H1 (cell line): Measurements from ENCODE around the gene CDKN2B. TPM values are rescaled to one million over a fixed set of nuclear protein-coding genes. Genes with fewer than 3 reads are reported as not detected.

ENCODE experiments used
- CTCF ChIA-PET: fragments of 300-600 bp; sonication (Branson Sonifier 250); formaldehyde crosslinking; loops from one replicate; lab custom pipeline; 2021; ENCODE audit not compliant: partially characterized antibody; lab: Charles Lee
- POLR2A ChIA-PET: fragments of 300-600 bp; sonication (Branson Sonifier 250); formaldehyde crosslinking; loops from one replicate; lab custom pipeline; 2021; ENCODE audit warnings: inconsistent platforms; ENCODE audit not compliant: partially characterized antibody; lab: Charles Lee
- DNase-seq, 2 experiments: peaks; one replicate each; pipeline versions ENCODE4 v3.0.0 to v3.0.0-alpha.2; 2010 to 2022; ENCODE audit warnings: low spot score in 2 of 2, low read depth in 1 of 2, mixed read lengths in 1 of 2
- FAIRE-seq: peaks from 2 replicates; lab custom pipeline; 2011; peaks lifted over from hg19 to GRCh38; lab: Jason Lieb, UNC
- H2AFZ ChIP-seq: 2 replicates; pipeline ENCODE4 v1.8.1; 2012; ENCODE audit warnings: low read length, inconsistent platforms
- H2AK5ac ChIP-seq: 2 replicates; pipeline ENCODE4 v1.6.1; 2013; ENCODE audit warnings: low read depth, low read length
- H2BK120ac ChIP-seq: replicated peaks from 2 replicates; pipeline ENCODE3; 2013; ENCODE audit warnings: low read depth, low read length, inconsistent platforms
- H2BK12ac ChIP-seq: 2 replicates; pipeline ENCODE4 v1.6.1; 2013; ENCODE audit warnings: low read depth, low read length
- H2BK15ac ChIP-seq: 2 replicates; pipeline ENCODE4 v1.6.1; 2013; ENCODE audit warnings: low read length
- H2BK20ac ChIP-seq: 2 replicates; pipeline ENCODE4 v1.6.1; 2013; ENCODE audit warnings: low read length
- H2BK5ac ChIP-seq: 2 replicates; pipeline ENCODE4 v1.6.1; 2013; ENCODE audit warnings: low read depth, low read length
- H3K14ac ChIP-seq: 2 replicates; pipeline ENCODE4 v1.6.1; 2013; ENCODE audit warnings: inconsistent platforms; ENCODE audit not compliant: insufficient read length
- H3K18ac ChIP-seq: 2 replicates; pipeline ENCODE4 v1.6.1; 2013; ENCODE audit warnings: low read length; ENCODE audit errors: extremely low read depth
- H3K23ac ChIP-seq: 2 replicates; pipeline ENCODE4 v1.6.1; 2013; ENCODE audit warnings: inconsistent platforms; ENCODE audit not compliant: insufficient read length
- H3K23me2 ChIP-seq: 2 replicates; pipeline ENCODE4 v1.6.1; 2013; ENCODE audit warnings: low read depth, low read length
- H3K27ac ChIP-seq: 2 replicates; pipeline ENCODE4 v1.6.1; 2011; ENCODE audit warnings: low read depth, low read length, inconsistent platforms
- H3K27me3 ChIP-seq, 4 experiments: replicated peaks in 1 of 4; 1 replicate in 1 of 4; 2 replicates in 3 of 4; pipeline versions ENCODE4 v1.6.1 to v1.8.1; 2011 to 2013; ENCODE audit warnings: low read length in 3 of 4, mild to moderate bottlenecking in 3 of 4, inconsistent platforms in 2 of 4, mixed read lengths in 2 of 4, moderate library complexity in 1 of 4; ENCODE audit not compliant: control insufficient read depth in 3 of 4, insufficient read depth in 3 of 4; ENCODE audit errors: extremely low read depth in 1 of 4
- H3K36me3 ChIP-seq, 4 experiments: 2 replicates each; pipeline versions ENCODE4 v1.6.1 to v1.8.1; 2011 to 2013; ENCODE audit warnings: mild to moderate bottlenecking in 4 of 4, low read length in 3 of 4, moderate library complexity in 2 of 4, control low read depth in 1 of 4, inconsistent platforms in 1 of 4; ENCODE audit not compliant: insufficient read depth in 4 of 4, control insufficient read depth in 2 of 4
- H3K4ac ChIP-seq: replicated peaks from 2 replicates; pipeline ENCODE3; 2013; ENCODE audit warnings: low read length, low read depth, mixed read lengths, inconsistent platforms; ENCODE audit not compliant: insufficient read length
- H3K4me1 ChIP-seq, 4 experiments: replicated peaks in 1 of 4; 1 replicate in 1 of 4; 2 replicates in 3 of 4; pipeline versions ENCODE4 v1.6.1 to v1.8.1; 2011 to 2013; ENCODE audit warnings: low read length in 3 of 4, inconsistent platforms in 2 of 4, mixed read lengths in 1 of 4; ENCODE audit not compliant: insufficient read depth in 4 of 4, control insufficient read depth in 3 of 4
- H3K4me2 ChIP-seq, 2 experiments: 2 replicates each; pipeline versions ENCODE4 v1.6.1 to v1.8.1; 2011 to 2013; ENCODE audit warnings: low read depth in 2 of 2, low read length in 2 of 2, control low read depth in 1 of 2, inconsistent platforms in 1 of 2, mild to moderate bottlenecking in 1 of 2; ENCODE audit not compliant: insufficient read depth in 1 of 2
- H3K4me3 ChIP-seq, 4 experiments: fragments of 200-600, 300-600 bp in 1 of 4; sonication (generic), shearing (Covaris generic), sonication (Bioruptor Twin) in 1 of 4; 2 replicates each; pipeline versions ENCODE4 v1.5.1 to v1.8.1; 2011 to 2016; ENCODE audit warnings: low read length in 4 of 4, low read depth in 3 of 4, control low read depth in 2 of 4, inconsistent platforms in 2 of 4, mild to moderate bottlenecking in 2 of 4, mixed read lengths in 1 of 4, moderate library complexity in 1 of 4; ENCODE audit not compliant: insufficient read depth in 2 of 4; ENCODE audit errors: extremely low read depth in 1 of 4
- H3K56ac ChIP-seq: replicated peaks from 2 replicates; pipeline ENCODE3; 2013; ENCODE audit warnings: low read depth, mild to moderate bottlenecking, mixed read lengths, low read length, inconsistent platforms; ENCODE audit not compliant: insufficient read length
- H3K79me1 ChIP-seq: 2 replicates; pipeline ENCODE4 v1.6.1; 2013; ENCODE audit warnings: low read depth, low read length, control low read depth
- H3K79me2 ChIP-seq, 2 experiments: 2 replicates each; pipeline versions ENCODE4 v1.6.1 to v1.8.1; 2012 to 2013; ENCODE audit warnings: low read length in 2 of 2, mild to moderate bottlenecking in 2 of 2, inconsistent platforms in 1 of 2; ENCODE audit not compliant: insufficient read depth in 2 of 2, control insufficient read depth in 1 of 2
- H3K9ac ChIP-seq, 4 experiments: replicated peaks in 1 of 4; 1 replicate in 1 of 4; 2 replicates in 3 of 4; pipeline versions ENCODE4 v1.6.1 to v1.8.1; 2011 to 2013; ENCODE audit warnings: low read depth in 3 of 4, low read length in 3 of 4, control low read depth in 2 of 4, mild to moderate bottlenecking in 2 of 4, moderate library complexity in 2 of 4, inconsistent platforms in 1 of 4; ENCODE audit errors: extremely low read depth in 1 of 4
- H3K9me3 ChIP-seq, 2 experiments: 2 replicates each; pipeline versions ENCODE4 v1.6.1 to v1.8.1; 2012 to 2013; ENCODE audit warnings: mild to moderate bottlenecking in 2 of 2, moderate library complexity in 2 of 2, control low read depth in 1 of 2, inconsistent platforms in 1 of 2, low read depth in 1 of 2, low read length in 1 of 2, mixed read lengths in 1 of 2; ENCODE audit not compliant: insufficient read depth in 2 of 2
- H4K20me1 ChIP-seq, 2 experiments: replicated peaks in 1 of 2; 2 replicates each; pipeline versions ENCODE3 to v1.8.1; 2011 to 2013; ENCODE audit warnings: inconsistent platforms in 2 of 2, low read length in 2 of 2, mild to moderate bottlenecking in 1 of 2; ENCODE audit not compliant: insufficient read depth in 2 of 2, control insufficient read depth in 1 of 2
- H4K5ac ChIP-seq: 2 replicates; pipeline ENCODE4 v1.6.1; 2013; ENCODE audit warnings: low read length, low read depth, mixed read lengths, inconsistent platforms; ENCODE audit not compliant: insufficient read length
- H4K8ac ChIP-seq: 2 replicates; pipeline ENCODE4 v1.8.0; 2013; ENCODE audit warnings: mild to moderate bottlenecking, moderate library complexity, low read length, inconsistent platforms; ENCODE audit not compliant: insufficient read depth; ENCODE audit errors: extremely low read depth
- H4K91ac ChIP-seq: replicated peaks from 2 replicates; pipeline ENCODE3; 2013; ENCODE audit warnings: low read length, mixed read lengths, inconsistent platforms; ENCODE audit not compliant: insufficient read length
- BCL11A ChIP-seq, 2 experiments: IDR thresholded peaks; one replicate each; pipeline ENCODE4 v1.6.1; 2011; ENCODE audit warnings: low read depth in 2 of 2, low read length in 2 of 2, mild to moderate bottlenecking in 2 of 2
- WGBS, 2 experiments: shearing (Covaris generic) in 1 of 2; methylation state at CpG; one replicate each; pipeline versions ENCODE4 v1.1.6 to v1.1.7; 2013 to 2015; ENCODE audit warnings: low lambda C conversion rate in 2 of 2, mixed read lengths in 2 of 2, inconsistent platforms in 1 of 2, low coverage in 1 of 2, missing lambda C conversion rate in 1 of 2; ENCODE audit not compliant: insufficient replicate concordance in 2 of 2, insufficient coverage in 1 of 2, insufficient read length in 1 of 2; ENCODE audit errors: extremely low coverage in 1 of 2, missing lambda C conversion rate in 1 of 2; 5-methylcytosine and 5-hydroxymethylcytosine counted together
- polyA plus RNA-seq, 7 experiments: library from polyadenylated mRNA; depleted of rRNA in 3 of 7; stranded (reverse) in 5 of 7; unstranded in 2 of 7; fragments of >200 nt in 5 of 7; fragments of 200-250 nt in 2 of 7; gene quantifications; 1 replicate in 5 of 7; 2 replicates in 1 of 7; 4 replicates in 1 of 7; pipeline versions ENCODE4 v1.2.1 to v1.2.3, GENCODE V29; 2011 to 2013; ENCODE audit warnings: missing spikeins in 2 of 7, mixed read lengths in 2 of 7
- total RNA-seq: library from RNA; stranded (reverse); fragmentation: NEBNext Ultra II Directional; extraction: Animal tissue kit (Norgen Biotek cat#: 25700); gene quantifications from 2 replicates; pipeline ENCODE4 v1.2.1, GENCODE V29; 2021

The CDKN2B gene
- total and polyA plus RNA-seq, 2 of the 8 experiments (the other 6 are each of a cell fraction or from before 2014, with no cell fraction given), result 0.20 to 0.88 TPM

DNA sequence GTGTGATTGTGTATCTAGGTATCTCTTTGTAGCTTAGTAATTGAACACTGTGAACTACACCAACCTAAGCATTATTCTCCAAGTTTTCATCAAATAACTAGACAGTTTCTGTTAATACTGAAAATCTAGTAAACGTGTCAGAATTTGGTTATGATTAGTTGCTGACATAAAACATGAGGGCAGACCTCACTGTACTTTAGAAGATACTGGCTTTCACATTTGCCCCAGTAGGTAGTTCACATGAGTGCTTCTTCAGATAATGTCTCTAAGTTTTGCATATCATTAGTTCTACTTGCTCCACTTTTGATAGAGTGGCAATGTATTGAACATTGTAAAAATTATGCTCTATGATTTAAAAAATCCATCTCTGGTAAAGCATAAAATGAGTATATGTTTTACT, 7.1 kb downstream of the CDKN2B start:
- Histone ChIP-seq H3K79me2 (no peaks in the 10 kb centered on the region), H3K4me1 (peaks cover 4 to 11% (median 5%) of the 10 kb centered on the region in 4 experiments; a peak in 6 of 7 replicates), H3K56ac (no peak overlapping the region), H2BK20ac (no peak overlapping the region), H4K91ac (no peak overlapping the region), H3K14ac (no peak overlapping the region), H2AK5ac (no peak overlapping the region), H3K4ac (no peak overlapping the region), H3K9ac (no peak overlapping the region), H3K27ac (no peak overlapping the region), H4K5ac (no peak overlapping the region), H4K20me1 (peaks cover 0 to 10% of the 10 kb centered on the region in 2 experiments), H3K23ac (no peak overlapping the region), H4K8ac (no peak overlapping the region), H3K79me1 (no peaks in the 10 kb centered on the region), H3K18ac (no peak overlapping the region), H3K36me3 (no peaks in the 10 kb centered on the region; a peak in 1 of 8 replicates), H2BK15ac (no peak overlapping the region), H2BK5ac (no peak overlapping the region), H3K23me2 (peaks cover 11% of the 10 kb centered on the region; the same call in 1 of the 2 replicates), H3K27me3 (peaks cover 26 to 55% (median 38%) of the 10 kb centered on the region in 4 experiments), H3K4me2 (no peak overlapping the region), H2AFZ (no peak overlapping the region), H2BK120ac (no peak overlapping the region), H3K4me3 (no peak overlapping the region), H3K9me3 (no peaks in the 10 kb centered on the region), H2BK12ac (no peak overlapping the region)
- 74% methylated on average over 1 of the region's 1 CpG; no CpG with 5 or more reads in 1 of the 2 experiments for WGBS, 2 experiments
- DNase-seq, result no peak
- ChIA-PET CTCF (interaction anchor here (1.4 kb wide), 1 partner anchor 117 kb away, joined by 3 read pairs; no protein-coding TSS in a partner anchor), POLR2A (no interaction called here)
- no peak for FAIRE-seq
- TF ChIP-seq BCL11A (IDR thresholded peaks at IDR 0.05; ENCODE audit: low read depth in 2 of 2, low read length in 2 of 2), result no peak
